Hematopoietic multipotent progenitor cell treated with erythropoietin and hydrocortisone succinate and interleukin-3 and kit ligand, for 6 days (in vitro differentiated cells): ENCODE measurements around the gene MED12L.

Experiments used
- DNase-seq: peaks from one replicate; pipeline ENCODE4 v3.0.0-alpha.2; 2015

MED12L gene

DNA sequence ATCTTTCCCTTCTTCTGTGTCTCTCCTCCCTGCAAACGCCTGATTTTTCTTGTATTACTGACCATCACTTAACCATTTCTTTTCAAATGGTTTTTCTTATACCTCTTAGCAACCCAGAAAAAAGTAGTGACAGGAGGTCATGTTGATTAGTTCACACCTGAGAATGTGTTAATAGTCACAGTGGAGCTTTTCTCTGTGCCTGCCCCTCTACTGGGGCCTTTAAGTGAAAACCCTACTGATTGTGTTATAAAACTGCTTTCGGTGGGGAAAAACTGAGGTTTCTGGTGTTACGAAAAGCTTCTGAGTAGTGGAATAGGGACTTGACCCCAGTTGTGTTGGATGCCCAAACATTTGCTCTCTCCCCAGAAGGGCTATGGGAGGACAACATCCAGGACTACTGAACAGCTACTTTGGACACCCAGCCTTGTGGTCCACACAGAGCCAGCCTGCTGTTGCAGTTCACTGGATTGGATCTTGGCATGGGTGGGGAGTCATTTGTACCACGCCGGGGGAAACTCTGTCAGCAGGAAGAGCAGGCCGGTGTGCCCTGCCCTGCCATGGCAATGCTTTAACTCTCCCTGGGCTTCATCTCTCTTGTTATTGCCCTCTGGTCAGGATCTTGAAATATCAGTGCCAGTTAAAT lies 220.8 kb downstream of the MED12L start:
- no peak for DNase-seq

DNA sequence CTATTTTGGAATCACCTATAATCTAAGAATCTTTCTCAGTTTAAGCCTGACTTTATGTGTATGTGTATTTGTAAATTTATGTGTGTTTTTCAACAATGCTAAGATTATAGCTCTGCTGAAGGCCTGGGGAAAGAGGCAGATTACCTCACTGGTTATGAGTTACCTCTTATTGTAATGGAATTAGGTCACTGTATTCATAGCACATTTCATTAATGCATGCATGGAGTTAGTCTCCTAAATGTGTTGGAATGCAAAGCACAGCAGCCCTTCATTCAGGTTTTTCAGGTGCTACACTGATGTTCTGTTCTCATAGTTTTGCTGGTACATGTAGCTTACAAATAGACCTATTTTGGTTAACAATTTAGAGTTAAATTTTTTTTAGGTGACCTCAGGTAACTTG lies 221.7 kb downstream of the MED12L start:
- no peak for DNase-seq

DNA sequence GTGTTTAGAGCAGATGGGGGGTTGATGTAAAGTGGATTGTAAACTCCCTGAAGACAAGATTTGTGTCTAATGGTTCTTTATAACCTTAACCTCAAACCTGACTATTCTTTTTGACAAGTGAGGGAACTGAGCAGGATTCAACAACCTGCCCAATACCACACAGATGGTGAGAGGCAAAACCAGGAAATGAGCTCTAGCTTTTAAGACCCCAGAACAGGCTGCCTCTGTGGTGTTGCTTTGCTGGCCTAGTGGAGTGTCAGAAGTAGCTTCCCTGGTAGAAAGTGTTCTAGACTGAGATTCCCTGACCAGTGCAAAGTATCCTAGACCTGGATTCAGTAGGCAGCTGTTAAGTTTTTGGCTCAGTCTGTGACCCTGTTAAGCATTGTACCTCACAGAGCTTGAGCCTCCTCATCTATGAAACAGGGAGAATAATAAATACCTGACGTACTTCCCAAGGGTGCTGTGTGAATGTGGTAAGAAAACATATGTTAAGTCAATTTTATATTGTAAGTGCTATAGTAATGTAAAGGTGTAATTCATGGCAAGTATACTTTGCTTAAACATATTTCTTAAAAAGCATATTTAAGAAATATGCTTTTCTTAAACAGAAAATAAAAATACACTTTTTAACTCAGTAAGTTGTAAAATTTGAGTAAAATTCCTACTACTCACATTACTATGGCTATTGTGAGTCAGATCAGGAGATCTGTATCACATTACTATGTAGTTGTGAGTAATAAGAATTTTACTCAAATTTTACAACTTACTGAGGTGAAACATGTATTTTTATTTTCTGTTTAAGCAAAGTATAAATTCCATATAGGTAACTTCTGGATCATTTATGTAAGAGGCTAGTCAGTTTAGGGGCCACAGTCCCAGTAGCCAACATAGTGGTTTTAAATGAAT lies 222.4 kb downstream of the MED12L start:
- DNase-seq = no peak

DNA sequence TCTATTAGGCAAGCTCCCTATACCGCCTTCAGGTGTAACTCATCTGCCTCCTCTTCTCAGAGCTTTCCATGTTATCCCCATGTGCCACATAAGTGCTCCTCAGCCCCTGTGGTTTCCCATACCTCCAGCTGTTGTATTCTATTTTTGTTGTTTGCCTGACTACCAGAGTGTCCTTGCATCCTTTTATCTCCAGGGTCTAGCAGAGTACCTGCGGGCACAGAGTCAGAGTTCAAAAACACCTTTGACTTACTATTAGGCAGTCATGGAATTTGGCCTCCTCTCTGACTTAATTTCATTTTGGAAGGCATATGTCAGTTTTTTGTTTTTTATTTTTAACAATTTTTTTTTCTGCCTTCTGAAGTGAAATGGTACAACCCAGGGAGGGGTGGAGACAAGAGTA lies 224.1 kb downstream of the MED12L start:
- DNase-seq = no peak

DNA sequence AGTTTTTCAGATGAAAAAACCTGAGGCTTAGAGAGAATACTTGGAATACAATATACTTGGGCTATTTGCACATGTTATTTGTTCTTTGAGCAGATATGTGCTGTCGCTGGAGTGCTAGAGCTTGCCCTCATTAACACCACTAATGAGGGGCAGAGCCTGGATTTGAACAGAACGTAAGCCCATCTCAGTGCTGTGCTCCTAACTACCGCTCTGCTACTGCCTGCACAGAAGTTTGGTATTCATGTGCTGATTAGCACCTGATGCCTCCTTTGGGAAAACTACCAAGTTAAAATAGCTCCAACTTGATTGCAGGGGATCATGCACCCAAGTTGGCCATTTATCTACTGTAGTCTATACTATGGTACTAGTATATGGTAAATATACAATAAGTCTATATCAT lies 227.5 kb downstream of the MED12L start:
- DNase-seq = no peak

DNA sequence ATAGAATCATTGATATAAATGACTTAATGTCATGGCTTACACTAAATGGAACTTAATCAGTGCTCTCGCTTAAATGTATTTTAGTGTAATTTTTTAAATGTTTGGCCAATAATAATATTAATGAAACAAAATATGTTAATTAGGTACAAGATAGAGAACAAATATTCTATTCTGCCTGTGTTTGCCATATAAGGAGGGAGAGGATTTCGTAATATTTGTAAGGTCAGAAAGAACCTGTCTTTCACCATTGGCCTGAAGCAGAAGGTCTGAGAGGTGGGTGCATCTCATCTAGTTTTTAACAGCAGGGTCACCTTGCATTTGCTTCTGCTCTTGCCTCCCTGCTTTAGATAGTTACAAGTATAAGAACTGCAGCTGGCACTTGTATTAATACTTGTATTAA lies 228.7 kb downstream of the MED12L start:
- no peak for DNase-seq

DNA sequence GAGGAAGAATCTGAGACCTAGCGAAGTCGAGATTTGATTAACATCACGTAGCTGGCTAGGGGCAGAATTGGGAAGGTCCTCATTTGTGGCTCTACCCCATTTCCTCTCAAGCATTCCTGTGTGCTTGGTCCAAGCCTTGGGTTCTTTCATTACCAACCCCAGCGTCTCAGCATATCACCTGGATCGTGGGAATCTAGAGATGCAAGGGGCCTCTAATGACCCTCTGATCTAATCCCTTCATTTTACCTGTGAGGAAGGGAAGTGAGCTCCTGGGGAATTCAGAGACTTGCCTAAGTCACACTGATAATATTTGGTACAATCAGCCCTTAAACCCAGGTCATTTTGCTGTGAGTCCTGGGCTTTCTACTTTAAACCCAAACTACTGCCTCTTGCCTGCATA lies 229.1 kb downstream of the MED12L start:
- no peak for DNase-seq

DNA sequence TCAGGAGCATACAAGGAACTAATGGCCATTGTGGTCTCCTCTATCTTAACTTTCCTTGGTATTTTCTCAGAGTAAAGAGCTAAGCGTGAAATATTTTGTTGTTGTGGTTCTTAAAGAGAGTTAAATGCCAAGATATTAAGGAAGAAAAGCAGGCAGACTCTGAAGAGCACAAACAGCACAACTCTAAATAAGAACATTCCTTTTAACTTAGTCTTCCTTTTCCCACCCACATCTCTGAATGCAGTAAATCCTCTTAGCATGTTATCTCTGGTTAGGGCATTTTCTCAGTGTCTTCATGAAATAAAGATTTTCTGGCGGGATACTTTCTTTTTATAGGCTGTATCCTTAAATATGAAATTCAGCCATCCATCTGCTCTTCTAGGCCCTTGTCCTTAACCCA lies 229.7 kb downstream of the MED12L start:
- no peak for DNase-seq

DNA sequence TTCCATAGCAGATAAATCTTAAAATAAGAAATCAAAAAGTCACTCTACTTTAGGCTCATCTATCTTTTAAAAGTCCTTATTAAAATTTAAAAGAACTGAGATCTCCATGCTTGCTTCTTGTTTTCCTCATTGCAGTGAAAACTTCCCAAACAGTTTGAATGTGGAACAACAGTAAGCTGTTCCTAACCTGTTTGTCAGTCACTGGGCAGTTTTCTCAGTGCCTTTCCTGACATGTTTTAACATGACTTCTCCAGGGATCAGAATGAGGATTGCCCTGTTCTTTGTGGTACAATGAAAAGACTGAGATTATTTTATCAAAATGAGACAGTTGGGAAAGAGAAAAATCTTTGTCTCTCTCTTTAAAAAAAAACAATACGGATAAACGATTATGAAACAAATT lies 230.4 kb downstream of the MED12L start:
- DNase-seq = no peak

DNA sequence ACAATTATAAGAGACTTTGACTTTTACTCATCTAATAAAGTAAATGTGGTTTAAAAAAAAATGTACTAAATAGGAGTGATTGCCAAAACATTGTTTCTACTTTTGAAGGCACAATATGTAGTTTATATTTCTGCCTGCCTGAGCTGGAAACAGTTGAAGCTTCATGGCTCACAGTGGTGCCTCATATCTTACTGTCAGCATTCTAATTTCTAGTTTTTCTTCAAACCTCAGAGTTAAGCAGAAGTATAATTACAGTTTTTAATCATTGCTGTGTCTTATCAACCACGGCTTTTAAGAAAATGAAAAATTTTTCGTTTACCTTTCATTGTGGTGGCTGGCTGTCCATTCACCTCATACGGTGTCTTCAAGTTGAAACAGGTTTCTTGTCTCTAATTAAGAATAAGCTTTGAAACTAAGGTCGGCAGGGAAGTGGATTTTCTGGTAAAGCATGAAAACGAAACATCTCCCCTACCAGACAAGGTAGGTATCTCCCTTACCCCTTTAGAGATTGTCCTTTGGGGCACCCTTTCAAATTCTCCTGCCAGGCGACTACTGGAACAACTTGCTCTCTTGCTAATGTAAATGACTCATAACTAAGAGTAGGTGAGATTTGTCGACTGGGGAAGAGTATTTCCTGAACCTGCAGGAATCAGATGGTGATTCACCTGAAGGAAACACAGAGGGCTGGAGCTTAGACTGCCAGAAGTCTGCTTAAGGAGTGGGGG lies 231.0 kb downstream of the MED12L start, which contains the start of gene GPR87:
GPR87 (minus strand) TSS at position 554 of the 725 bp plus-strand sequence. CDS start 16,720 bp downstream, outside the sequence.
- DNase-seq = no peak

DNA sequence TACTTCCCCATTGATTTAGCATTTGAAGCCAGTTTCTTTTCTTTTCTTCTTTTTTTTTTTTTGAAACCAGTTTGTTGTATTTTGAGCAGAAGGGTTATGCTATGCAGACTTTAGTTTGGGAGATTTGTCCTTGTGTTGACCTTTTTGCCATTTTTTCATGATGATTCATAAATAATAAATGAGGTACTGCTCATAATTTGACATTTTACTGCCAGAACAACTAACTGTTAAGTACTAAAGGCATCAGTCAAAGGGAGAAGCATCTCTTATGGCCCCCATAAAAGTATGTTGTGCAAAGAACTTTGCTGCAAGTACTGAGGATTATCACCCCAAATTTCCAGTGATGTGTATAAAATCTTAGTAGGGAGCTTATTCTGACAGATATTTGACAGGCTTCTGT lies 232.8 kb downstream of the MED12L start:
- no peak for DNase-seq

DNA sequence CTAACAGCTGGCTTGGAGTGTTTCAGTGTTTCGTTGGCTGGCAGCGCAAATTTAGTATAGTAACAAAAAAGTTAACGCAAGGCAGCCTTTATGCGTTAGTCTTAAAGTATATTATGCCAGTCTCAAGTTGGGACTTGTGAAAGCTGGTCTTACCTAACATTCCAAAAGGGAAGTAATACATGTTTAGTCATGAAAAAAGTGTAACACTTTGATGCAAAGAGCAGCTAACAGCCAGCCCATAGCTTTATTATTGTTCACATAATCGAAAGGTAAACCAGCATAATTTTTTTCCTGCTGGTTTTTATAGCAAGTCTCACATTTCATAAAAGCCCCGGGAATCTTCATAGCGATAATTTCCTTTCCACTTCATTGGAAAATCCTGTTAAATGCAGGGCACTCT lies 233.5 kb downstream of the MED12L start:
- peak; percentile 27 for DNase-seq

DNA sequence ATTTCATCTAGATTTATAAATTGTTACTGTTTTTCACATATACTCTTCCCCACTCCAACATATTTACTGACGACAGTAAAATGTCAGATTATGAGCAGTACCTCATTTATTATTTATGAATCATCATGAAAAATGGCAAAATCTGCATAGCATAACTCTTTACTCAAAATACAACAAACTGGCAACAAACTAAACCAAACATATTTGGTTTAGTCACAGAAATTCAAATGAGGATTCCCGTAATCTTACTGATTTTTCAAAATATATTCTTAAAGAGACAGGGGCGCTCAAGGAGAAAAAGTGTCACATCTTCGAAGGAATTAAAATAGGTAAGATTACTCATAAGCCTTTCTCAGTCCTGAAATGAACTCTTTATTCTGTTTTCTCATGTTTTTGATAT lies 234.2 kb downstream of the MED12L start:
- no peak for DNase-seq

DNA sequence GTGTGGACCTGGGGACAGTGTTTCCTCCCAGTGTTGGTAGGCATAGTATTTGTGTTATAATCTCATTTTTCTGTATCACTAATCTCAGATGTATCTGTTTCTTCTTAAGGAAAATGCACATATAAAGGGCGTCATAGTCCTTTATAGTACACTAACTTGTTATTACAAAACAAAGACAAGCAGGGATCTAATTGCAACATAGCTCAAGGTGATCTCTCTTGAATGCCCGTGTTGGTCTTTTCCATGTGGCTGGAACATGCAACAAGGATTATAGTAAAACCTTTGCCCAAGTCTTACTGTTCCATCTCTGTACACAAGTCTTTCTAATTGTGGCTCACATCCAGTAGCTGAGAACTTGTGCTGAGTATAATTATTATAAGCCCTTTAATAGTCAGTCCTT lies 234.7 kb downstream of the MED12L start:
- no peak for DNase-seq

DNA sequence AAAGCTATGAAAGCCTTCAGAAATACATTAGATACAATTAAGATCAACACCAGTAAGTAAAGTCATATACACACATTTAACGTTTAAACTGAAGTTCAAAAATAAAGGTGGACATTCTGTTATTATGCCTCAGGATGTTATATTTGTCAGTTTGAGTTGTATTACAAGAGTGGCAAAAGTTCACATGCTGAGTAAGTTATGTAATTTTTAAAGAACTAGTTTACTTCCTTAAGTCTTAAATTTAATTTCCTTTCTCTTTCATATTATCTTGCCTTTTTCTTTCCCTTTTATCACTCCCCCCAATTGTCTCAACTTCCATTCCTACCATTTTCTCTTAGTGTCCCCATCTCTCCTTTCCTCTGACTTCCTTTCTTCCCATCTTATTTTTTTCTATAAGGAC lies 236.1 kb downstream of the MED12L start:
- DNase-seq = no peak

DNA sequence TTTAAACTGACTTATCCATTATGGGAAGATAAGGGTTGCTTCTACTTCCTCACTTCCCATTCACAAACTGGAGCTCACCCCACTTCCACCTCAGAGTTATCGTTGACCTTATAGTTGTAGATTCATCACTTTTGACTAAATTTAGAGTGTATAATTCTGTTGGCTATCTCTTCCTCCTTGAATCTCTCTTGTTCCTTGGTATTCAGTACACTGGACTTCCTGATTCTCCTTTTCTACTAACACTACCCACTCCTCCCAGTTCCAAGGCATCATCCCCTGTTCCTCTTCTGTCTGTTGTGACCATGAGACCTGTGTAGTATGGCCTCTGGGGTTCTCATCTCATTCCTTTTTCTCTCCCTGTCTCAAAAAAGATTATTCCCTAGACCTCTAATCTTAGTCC lies 237.0 kb downstream of the MED12L start:
- DNase-seq = no peak

DNA sequence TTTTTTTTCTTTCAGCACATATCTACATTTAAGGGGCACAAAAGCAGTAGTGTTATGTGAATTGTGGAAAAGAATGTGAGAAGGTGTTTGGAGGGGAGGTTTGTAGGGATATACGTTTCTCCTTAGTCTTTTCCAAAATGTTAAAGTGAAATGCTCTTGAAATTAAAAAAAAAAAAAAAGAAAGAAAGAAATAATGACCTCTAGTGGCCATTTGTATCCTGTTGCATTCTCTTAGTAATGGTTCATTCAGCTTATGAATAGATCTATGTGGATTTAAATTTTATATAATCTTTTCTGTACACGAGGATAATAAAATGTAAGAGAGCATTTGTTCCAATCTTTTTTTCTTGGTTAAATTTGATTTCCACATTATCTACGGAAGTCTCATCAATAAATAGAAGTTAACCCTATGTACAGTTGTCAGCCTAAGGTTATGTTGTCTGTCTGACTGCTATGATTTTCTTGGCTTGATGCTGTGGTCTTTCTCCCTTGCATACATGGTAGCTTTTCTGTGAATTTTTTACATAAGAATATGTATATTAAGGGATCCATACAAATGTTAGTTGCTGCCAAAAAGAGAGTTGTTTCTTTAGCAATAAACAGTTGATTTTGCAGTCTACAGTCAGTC lies 242.2 kb downstream of the MED12L start:
- DNase-seq = peak; percentile 79

DNA sequence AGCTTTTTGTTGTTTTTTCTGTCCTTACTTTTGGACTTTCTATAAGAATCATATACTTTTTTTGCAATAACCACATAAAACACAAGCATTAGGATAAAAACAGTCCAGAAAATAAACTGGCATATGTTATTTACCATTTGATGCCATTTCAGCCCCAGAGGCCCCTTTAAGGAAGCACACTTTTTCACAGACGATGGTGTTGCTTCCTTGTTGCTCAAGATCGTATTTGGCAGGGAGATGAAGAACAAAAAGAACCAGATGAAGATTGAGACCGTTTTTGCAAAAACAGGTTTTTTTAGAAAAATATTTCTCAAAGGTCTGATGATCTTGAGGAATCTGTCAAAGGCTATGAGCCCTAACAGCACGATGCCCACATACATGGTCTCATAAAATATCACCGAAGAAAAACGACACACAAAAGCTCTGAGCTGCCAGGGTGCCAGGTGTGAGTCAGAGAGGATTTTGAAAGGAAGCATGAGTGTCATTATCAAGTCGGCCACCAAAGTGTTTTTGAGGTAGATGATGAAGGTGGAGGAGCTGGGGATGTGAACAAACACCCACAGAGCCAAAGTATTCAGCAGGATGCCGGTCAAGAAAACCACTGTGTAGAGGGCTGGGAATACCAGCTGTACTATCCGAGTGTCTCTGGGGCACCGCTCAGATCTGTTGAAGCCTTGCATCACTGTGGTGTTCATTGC lies 243.0 kb downstream of the MED12L start:
- peak; percentile 50 for DNase-seq

DNA sequence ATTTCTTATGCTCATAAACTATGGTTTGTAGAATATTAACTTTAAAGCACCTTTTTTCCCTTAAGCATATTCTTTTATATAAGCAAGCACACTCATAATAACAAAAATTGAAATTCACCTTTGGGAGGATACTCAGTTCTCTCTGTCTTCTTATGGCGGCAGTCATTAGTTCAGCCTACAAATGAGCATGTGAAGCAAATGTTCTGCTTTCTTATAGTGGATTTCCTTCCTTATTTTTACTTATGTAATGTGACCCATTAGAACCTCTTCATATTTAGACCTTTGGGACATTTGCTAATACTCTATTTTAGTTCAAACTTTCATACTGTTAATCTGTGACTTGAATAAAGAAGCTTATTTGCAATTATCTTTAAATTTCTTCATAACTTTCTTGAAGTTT lies 243.9 kb downstream of the MED12L start, which contains the start of gene P2RY13:
P2RY13 (minus strand) TSS at position 187 of the 400 bp plus-strand sequence; CDS start at position 166, 21 bp downstream.
- peak; percentile 21 for DNase-seq

DNA sequence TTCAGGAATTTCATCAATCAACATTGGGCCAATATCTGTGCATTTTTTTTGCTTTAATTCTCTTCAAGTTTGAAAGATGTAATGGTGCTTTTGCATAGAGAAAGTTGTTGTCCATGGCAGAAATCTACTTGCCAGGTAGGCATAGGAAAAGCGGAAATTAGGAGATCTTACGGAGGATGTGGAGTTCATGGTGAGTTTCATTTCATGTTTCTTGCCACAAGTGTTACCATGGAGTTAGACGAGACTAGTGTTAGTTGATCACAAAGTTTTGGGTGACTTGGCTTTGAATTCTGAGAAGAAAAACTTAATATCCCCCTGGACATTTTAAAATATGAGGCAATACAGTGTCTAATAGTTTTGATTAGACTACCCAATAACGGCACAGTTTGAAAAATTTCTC lies 244.9 kb downstream of the MED12L start:
- no peak for DNase-seq

DNA sequence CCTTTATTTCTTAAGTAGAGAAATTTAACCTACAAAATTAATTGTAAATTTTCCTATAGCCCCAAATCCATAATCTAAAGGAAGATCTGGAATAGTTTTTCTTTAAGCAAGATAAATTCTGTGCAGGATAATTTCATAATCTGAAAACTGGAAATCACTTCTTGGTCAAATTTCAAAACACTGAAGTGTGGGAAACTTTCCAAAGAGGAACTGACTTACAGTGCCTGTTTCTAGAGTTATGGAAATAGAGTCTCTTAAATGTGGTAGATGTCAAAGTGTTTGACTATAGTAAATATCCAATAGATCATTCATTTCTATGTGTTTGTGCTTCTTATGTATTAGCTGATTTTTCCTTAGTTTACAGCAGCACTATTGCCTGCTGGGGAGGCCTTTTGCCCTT lies 245.4 kb downstream of the MED12L start:
- DNase-seq = peak; percentile 33

DNA sequence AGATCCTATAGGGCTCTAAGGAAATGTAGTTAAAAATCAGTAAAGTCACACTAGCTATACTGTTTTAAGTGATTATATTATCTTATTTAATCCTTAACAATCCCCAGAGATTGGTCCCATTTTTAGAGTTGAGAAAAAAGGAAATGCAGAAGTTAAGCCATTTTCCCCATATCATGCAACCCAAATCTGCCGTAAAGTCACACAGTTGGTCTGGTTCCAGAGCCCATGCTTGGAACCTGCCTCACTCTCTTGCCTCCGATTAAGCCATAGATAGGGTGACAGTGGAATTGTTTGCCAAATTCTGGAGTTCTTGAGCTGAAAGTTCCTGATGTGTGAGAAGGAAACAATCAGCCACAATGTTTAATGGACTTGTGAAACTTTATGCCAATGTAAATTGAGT lies 246.2 kb downstream of the MED12L start:
- DNase-seq = no peak
